GM19395 (cell line): Measurements from ENCODE around the gene RAP1GAP.

Experiments
- ATAC-seq: cut with Tn5 transposase; IDR thresholded peaks from one replicate; pipeline ENCODE4 v1.9.1; 2021; ENCODE audit warnings: mild to moderate bottlenecking, moderate library complexity; ENCODE audit not compliant: unreplicated experiment

RAP1GAP gene

DNA sequence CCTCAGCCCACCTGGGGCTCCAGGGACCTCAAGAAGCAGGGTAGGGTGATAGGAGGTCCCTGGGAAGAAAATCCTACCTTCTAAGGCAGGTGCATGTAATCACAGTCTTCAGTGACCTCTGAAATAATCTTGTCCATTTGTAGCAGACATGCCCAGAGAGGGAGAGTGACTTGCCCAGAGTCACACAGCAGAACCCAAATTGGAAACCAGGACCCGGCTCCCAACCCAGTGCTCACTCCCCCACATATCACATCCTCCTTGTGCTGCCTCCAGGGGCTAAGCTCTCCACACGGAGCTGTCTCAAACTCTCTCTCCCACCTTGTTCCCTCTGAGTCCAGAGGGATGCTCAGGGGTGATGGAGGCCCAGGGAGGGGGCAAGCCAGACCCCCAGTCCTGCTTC lies 72.5 kb downstream of the RAP1GAP start:
- no peak for ATAC-seq

DNA sequence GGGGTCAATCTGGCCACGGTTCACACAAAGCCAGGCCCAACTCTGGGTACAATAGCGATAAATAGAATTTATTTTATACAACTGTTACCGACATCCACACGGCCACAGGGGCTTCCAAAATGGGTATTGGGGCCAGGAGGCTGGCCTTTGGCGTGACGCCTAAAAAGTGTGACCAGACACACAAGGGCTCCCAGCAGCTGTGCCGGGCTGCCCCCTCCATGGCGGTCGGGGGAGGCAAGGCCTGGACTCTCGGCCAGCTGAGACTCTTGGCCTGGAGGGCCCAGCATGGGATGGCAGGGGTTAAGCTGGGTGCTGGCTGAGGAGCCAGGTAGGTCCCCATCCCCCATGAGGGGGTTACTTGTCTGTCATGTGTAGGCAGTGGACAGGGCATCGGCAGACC lies 73.0 kb downstream of the RAP1GAP start:
- no peak for ATAC-seq

DNA sequence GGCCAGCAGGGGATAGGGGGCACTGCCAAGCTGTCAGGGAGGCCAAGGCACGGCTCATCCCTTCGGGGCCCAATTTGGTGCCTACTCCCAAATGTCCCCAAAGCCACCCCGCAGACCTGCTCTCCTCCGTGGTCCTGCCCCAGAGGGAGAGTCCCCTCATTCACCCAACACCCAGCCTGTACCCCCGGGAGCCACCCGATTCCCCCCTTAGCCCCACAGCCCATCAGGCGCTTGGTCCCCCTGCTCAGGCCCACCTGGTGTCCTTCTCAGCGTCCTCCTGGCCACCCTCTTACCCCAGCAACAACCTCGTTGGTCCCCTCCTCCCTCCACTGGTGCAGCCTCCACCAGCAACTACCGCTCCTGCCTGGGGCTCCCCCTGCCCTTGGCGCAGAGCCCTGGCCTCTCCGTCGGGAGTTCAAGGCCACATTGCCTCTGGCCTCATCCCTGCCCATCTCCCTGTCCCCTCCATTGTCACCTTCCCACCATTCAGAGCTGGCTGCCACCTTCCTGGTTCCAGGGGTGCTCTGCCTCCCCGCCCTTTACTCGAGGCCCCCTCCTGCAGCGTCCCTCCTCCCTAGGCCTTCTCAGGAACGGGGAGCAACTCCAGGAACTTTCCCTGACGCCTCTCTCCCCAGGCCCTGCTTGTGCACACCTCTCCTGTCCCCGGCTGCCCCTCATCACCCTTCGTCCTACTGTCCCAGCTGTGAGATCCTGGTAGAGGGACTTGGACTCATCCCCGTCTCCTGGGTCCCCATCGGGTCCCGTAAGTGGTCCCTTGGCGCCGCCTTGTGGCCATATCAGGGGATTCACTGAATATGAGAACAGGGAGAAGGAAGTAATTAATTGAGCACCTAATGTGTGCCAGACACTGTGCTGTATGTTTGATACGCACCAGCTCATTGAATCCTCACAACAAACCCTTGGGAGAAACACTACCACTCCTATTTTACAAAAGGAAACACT lies 73.9 kb downstream of the RAP1GAP start:
- ATAC-seq: no peak

DNA sequence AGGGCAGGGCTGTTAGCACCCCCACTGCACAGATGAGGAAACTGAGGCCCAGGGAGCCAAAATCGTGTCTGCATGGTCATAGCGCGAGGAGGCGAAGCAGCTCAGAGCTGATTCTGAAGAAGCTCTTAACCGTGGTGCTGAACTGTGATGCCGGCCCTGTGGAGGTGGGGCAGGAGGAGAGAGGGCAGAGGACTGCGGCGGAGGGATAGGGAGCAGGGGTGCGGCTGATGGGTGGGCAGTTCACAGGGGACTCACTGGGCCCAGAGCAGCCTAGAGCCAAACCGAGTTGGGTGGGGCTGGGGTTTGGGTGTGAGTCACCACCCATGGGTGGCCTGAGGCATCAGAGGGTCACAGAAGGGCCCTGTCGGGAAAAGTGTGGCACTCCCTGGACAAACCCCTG lies 74.7 kb downstream of the RAP1GAP start:
- no peak for ATAC-seq

DNA sequence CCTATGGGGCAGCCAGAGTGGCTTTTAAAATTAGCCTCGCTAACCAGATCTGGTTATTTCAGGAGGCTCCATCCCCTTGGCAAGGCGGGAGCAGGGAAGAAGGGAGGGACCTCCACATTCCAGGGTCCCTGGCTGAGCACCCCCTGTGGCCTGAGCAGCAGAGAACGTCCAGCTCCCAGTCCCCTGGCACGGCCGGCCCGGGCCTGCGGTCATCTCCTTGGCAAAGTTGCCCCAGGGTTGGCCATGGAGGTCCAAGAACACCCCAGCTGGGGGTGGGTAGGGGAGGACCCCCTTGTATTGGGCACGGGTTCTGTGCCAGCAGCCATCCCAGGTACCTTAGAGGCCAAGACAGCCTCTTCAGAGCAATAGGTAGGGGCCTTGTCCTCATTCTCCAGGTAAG lies 75.9 kb downstream of the RAP1GAP start:
- no peak for ATAC-seq

DNA sequence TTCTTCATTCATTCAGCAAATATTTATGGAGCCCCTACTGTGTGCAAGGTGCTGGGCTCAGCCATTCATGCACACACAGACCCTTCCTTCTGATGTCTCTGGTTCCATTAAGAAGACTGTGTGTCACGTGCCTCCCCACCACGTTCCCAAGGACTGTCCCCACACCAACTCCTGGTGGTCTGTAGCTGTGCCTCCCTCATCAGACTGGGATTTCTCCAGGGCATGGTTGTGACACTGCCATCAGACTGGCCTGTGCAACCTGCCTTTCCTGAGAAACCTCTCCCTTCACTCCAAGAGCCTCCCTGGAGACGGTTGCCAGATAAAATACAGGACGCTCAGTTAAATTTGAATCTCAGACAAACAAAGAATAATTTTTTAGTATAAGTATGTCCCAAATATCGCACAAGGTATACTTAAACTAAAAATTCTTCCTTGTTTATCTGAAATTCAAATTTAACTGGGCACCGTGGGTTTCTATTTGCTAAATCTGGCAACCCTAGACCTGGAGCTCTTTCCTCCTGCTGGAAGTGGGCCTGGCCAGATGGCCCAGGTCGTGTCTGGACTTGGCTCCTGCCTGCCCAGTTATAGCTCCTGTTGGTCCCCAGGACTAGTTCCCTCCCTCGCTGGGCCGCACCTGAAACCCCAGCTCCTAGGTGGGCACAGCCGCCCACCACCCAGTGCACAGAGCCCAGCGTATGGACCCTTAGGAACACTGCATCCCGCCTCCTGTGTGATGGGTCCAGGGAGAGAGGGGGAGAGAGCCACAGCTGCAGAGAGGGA lies 76.9 kb downstream of the RAP1GAP start:
- no peak for ATAC-seq

DNA sequence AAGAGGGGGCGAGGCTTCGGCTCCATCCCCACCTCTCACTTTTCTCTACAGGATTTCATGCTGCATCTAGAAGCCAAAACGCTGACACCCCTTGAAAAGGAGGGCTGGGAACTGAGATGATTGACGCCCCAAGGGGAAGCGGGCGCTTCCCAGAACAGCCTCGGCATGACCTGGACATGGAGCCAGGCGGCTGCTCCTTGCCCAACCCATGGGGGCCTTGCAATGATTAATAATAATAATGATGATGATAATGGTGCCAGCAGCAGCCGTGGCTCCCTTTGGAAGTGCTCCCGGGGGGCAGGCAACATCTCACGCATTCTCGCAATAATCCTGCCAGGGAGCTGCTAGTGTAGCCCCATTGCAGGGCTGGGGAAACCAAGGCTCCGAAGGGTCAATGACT lies 78.2 kb downstream of the RAP1GAP start:
- ATAC-seq: no peak

DNA sequence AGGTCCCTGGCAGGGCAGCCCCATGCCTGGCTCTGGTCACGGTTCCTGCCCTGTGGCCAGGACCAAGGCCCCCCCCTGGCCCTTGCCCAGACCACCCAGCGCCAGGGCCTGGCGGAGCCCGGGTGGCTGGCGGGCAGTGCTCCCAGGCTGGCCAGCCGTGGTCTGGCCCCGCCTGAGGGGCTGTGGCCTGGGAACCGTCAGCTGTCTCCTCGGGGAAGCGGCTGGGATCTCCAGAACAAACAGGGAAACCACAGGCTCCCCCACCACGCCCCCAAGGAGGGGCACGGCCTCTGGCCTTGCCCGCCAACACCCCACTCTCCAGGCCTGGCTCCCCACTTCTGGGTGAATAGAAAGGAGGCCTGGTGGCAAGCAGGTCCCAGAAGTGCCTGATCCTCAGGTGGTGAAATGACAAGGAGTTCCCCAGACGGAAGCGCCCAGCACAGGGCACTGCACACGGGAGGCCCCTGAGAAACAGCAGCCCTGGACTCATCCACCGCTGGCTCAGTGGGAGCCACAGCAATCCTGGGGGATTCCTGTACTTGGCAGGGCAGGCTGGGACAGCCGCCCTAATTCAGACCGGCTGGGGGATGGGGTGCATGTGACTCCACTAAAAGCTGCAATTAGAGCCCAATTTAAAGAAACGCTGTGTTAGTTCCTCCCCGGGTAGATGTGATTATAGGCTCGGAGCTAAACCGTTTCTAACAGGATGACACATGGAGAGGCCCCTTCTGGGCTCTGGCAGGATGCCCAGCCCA lies 78.9 kb downstream of the RAP1GAP start:
- ATAC-seq: no peak

DNA sequence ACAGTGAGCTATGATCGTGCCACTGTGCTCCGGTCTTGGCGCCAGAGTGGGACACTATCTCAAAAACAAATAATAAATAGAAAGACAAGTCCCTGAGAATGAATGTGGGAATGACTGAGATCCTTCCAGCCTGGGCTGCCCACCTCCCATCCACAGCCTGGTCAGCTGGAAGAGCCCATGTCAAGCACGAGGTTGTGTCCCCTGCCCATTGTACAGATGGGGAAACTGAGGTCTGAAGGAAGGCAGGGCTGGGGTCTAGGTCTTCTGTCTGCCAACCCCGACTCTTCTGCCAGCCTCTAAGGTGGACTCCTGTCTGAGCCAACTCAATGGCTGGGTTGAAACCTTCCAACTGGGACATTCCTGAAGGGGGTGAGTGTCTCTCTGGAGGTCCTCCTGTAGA lies 79.5 kb downstream of the RAP1GAP start:
- no peak for ATAC-seq

DNA sequence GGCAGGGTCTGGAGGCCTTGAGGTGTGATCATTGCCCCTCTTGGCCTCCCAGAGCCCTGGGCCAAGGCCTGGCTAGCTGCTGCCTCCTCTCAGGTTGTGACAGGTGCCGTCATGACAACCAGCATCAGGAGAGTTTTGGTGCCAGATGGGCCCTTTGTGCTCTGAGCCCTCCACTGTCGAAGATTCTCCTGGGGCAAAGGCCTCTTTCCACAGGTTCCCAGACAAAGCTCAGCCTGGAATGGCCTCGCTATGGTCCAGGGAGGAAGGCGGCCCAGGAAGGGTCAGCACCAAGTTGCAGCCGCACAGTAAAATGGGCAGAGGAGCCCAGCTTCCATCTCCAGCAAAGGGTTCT lies 81.6 kb downstream of the RAP1GAP start:
- ATAC-seq: no peak

DNA sequence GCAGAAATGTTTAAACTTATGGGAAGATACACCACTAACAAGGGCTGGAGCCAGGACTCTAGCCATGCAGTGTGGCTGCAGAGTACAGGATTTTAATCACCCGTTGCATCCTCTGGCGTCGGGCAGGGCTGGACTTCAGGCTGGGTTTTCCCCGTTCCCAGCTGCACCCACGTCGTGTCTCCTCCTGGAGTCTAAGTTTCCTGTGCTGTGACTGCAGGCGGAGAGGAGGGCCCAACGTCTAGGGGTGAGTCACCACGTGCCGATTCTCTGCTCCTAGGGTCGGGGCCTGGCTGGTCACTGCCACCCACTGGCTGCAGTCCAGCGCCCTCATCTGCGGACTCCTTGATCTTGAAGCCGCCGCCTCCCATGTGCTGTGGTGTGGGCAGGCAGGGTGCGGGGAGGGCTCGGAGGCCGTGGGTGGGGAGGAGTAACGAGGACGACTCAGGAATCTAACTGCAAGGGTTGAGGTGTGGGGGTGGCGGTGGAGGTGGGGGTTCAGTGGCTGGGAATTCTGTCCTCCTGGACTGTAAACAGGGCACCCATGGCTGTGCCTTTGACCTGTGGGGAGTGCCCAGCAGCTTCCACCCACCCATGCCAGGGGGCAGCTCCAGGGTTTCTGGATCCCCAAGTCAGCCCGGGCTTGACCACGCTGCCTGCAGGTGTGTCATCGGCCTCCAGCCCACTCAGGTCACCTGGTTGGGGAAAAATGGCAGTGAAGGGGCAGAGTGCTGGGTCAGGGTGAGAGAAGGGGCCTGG lies 82.1 kb downstream of the RAP1GAP start:
- ATAC-seq: no peak

DNA sequence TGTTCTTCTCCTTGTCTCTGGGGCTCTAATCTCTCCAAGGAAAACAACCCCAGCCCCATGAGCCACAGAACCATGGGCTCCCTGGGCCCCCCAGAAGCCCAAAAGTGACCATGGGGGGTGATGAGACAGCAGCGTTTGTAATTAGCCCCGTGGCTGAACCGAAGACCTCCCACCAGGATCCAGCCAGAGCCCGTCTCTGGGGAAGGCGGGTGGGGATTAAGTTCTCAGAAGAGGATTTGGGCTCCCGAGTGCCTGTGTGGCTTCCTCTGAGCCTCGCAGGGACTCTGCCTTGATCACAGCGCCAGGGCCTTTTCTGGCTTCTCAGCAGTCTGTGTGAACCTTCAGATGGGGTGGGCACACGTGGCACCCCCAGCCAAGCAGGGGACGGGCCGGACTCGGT lies 82.9 kb downstream of the RAP1GAP start:
- no peak for ATAC-seq

DNA sequence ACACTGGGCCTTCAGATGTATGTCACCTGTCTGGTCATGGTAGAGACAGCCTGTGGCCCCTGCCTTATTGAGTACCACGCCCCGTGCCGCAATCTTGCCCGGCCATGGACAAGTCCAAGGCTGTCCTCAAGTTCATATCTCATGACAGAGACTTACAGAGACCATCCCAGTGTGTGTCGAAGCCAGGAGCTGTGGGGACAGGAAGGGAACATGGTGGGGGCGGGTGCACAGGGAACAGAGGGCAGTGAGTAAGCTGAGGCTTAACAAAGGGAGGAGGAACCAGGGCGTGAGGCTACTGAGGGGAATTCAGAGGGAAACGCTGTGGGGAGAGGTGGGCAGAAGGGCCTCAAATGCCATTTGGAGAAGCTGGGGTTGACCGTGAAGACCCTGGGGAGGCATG lies 84.1 kb downstream of the RAP1GAP start:
- no peak for ATAC-seq

DNA sequence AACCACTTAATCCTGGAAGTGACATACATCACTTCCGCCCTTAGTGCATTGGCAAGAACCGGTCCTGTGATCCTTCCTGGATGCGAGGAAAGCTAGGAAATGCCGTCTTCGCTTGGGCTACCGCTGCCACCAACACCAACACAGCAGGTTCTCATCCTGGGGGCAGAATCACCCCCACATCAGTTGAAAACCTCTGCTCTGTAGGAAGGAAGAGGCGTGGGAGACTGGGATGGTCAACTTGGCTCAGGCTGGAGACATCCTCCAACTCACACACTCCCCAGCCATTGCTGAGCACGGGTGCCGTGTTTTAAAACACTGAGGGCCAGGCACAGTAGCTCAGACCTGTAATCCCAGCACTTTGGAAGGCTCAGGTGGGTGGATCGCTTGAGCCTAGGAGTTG lies 85.1 kb downstream of the RAP1GAP start:
- no peak for ATAC-seq

DNA sequence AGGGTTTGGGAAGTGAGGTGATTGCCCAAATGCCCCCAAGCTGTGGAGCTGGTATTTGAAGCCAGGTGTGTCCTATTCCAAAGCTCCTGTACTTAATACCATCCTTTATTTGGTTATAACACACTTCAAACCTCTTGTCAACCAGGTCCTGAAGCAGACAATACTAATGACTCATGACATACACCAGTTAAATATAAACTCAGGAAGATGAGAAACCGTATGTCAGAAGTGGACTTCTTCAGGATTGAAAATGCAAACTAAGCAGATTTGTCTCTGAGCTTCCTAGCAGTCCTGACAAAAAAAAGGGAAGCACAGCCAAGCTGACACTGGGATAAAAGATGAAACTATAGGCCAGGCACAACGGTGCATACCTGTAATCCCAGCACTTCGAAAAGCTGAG lies 89.4 kb downstream of the RAP1GAP start:
- ATAC-seq: no peak

DNA sequence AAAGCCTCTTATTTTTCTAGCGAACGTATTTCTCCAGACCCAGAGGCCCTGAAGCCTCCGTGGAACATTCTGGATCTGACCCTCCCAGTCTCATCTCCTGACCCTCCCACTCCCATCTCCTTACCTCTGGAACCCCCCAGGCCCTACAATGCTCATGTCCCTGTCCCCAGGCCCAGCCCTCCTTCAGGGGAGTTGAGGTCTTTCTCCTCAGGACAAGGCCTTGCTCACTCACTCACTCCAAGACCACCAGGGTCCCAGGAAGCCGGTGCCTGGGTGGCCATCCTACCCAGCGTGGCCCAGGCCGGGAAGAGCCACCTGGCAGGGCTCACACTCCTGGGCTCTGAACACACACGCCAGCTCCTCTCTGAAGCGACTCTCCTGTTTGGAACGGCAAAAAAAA lies 91.2 kb downstream of the RAP1GAP start:
- ATAC-seq: no peak

DNA sequence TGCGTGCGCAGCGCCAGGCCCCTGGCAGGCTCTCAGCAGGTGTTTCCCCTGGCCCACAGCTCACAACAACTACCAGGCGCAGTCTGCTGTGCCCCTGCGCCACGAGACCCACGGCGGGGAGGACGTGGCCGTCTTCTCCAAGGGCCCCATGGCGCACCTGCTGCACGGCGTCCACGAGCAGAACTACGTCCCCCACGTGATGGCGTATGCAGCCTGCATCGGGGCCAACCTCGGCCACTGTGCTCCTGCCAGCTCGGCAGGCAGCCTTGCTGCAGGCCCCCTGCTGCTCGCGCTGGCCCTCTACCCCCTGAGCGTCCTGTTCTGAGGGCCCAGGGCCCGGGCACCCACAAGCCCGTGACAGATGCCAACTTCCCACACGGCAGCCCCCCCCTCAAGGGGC lies 91.8 kb downstream of the RAP1GAP start:
- no peak for ATAC-seq

DNA sequence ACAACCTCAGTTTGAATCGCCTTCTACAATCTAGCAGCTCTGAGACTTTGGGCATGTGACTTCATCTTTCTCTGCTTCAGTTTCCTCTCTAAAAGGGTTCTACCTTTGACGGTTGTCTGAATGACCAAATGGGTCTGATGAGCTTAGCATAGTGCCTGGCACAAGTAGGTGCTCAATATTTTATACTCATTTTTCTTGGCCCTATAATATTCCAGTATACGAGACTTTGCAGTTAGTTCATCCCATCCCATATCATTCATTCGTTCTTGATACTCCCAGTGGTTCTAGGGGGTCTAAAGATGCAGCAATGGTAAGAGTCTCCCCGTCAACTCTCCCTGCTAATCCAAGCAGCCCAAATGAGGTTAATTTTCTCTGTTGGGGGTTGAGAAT lies 92.4 kb downstream of the RAP1GAP start:
- no peak for ATAC-seq

DNA sequence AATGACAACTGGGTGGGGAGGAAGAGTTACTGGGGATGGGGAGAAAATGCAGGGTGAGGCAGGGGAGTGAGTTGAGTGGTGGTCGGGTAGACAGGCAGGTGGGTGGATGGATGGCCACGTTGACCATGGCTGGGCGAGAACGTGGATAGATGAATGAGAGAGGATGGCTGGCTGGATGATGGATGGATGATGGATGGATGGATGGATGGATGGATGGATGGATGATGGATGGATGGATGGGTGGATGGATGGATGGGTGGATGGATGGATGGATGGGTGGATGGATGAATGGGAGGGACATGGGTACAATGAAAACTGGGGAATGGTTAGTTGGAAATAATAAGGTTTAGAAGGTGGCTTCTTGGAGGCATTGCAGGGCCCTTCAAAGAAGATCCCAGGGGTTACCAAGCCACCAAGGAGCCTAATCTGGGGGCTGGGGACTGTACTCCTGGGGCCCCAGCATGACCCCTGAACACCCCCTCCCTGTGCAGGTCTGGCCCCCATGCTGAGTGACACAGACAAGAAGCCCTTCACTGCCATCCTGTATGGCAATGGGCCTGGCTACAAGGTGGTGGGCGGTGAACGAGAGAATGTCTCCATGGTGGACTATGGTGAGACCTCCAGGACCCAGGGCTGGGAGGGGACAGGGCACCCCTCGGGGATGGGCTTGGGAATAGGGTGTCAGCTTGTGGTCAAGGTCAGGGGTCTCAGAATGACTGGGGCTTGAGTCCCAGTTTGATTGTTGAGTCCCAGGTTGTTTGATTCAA lies 92.9 kb downstream of the RAP1GAP start:
- ATAC-seq: no peak

DNA sequence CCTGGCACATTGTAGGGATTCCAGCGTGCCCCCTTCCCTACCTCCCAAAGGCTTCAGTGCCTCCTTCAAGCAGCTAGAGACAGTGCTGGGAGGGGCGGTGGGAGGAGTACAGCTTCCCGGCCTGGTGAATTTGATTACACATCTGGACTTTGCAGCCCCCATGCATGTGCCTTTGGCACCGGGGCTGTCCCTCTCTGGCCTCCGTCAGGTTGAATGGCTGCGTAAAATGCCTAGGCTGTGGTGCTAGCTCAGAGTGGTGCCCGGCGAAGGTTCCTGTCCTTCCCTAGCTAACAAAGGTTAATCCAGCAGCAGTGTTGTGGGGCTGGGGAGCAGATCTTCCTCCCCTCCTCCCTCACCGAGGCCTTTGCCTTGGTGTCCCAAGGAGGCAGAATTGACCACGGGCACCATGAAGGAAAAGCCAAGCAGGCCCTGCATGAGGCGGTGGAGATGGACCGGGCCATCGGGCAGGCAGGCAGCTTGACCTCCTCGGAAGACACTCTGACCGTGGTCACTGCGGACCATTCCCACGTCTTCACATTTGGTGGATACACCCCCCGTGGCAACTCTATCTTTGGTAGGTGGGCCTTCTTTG lies 93.7 kb downstream of the RAP1GAP start:
- ATAC-seq: no peak
